ENCODE results near the gene CCL22.
"Not testable (repeated sequence)": the region's sequence is repeated elsewhere in the genome, so short reads cannot be mapped to it uniquely, and the experiment has no call there.

CCL22 gene, protein sequence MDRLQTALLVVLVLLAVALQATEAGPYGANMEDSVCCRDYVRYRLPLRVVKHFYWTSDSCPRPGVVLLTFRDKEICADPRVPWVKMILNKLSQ

DNA sequence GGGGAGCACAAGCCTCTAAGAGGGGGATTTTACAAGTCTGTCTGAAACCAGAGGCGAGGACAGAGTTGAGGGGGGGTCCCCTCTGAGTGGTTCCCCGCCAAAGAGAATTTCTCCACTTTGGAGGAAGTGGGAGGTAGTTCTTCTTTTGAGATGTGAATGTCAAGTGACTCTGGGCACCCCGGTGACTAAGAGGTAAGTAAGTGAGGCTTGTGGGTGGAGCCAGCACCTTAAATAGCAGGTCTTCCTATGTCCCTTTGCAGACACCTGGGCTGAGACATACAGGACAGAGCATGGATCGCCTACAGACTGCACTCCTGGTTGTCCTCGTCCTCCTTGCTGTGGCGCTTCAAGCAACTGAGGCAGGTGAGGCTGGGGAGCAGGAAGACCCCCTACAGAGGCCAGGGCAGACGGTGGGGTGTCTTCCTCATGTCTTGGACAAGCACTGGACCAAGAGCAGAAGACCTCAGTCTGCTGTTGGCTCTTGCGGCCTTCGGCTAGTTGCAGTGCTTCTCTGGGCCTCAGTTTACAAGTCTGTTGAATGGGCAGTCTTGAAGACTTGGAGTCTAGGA is at the start of gene CCL22:
CCL22 (plus strand) TSS at position 257 of the 569 bp plus-strand sequence; CDS start at position 291, 34 bp downstream.
- FAIRE-seq (peak; percentile 87), DNase-seq (ENCODE audit: extremely low spot score, insufficient read length, low read depth) (peak; percentile 35)

DNA sequence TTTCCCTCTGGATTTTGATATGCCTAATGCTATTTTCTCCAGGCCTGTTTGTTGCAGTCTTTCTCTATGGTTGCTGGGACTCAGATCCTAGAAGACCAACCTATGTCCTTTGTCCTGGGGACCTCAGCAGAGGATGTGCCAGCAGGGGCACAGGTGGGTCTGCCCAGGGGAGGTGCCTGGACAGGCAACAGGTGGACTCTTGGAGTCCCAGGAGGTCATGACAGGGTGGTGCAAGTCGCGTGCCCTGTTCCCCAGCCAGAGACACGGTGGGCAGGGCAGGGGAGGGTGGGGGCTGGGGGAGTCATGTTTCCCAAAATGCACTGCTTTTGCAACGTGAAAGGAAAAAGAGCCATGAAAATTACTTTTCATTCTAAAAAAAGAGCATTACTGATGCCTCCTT is 47.8 kb upstream of the CCL22 start:
- FAIRE-seq (no peak), DNase-seq (ENCODE audit: extremely low spot score, insufficient read length, low read depth) (no peak)

DNA sequence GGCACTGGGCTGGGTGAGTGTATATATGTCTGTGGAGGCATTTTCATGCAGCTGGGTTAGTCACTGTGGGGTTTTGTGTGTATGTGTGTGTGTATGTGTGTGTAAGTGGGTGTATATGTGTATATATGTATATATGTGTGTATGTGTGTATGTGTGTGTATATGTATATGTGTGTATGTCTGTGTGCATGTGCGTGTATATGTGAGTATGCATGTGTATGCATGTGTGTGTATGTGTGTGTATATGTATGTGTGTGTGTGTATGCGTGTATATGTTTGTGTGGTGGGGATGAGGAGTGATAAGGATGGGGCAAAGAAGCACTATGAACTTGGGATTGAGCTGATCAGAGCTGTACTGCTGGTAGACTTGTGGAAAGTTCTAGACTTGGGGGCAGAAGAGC is 45.1 kb upstream of the CCL22 start:
- no peak for FAIRE-seq
- DNase-seq (ENCODE audit: extremely low spot score, insufficient read length, low read depth): no peak

DNA sequence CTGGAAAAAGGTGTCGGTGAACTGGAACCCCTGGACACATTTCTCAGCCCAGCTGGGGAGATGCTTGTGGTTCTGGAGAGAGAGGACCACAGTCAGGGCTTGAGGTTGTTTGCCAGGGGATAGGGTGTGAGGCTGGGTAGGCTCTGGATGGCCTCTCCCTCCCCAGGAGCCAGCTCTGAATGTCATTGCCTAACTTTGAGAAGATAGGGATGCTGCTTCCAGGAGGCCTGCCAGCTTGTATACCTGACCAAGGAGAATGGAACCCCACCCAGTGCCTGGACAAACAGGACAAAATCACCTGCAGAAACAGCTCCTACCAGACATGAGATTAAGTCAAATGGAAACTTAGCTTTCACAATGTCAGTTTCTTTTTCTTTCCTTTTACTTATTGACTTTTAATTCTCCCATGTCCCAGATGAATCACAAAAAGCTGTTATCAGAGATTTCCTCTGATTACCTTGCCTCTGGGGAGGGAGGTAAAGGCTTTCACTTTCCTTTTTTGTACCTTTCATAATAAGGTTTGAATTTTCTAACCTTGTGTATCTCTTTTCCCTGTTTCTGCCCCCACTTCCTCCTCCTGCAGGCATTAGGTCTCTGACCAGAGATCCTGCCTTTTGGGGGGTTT is 44.3 kb upstream of the CCL22 start:
- DNase-seq (ENCODE audit: extremely low spot score, insufficient read length, low read depth): no peak
- FAIRE-seq: peak; percentile 56

DNA sequence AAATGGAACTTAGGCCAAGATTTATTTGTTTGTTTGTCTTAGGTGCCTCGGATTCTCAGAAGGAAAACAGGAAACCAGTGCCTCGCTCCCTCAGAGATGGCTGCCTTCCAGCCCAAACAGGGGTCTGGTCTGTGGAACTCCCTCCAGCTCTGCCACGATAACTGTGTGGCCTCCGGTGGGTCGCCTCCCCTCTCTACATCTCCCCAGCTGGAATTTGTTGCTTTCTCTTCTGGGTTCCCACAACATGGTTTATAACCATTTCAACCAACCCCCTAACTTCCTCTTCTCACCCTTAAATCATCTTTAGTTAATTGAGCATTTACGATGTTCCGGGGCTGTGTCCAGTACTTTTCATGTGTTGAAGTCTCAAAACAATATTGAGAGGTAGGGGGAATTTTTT is 43.2 kb upstream of the CCL22 start:
- DNase-seq (ENCODE audit: extremely low spot score, insufficient read length, low read depth): no peak
- no peak for FAIRE-seq

DNA sequence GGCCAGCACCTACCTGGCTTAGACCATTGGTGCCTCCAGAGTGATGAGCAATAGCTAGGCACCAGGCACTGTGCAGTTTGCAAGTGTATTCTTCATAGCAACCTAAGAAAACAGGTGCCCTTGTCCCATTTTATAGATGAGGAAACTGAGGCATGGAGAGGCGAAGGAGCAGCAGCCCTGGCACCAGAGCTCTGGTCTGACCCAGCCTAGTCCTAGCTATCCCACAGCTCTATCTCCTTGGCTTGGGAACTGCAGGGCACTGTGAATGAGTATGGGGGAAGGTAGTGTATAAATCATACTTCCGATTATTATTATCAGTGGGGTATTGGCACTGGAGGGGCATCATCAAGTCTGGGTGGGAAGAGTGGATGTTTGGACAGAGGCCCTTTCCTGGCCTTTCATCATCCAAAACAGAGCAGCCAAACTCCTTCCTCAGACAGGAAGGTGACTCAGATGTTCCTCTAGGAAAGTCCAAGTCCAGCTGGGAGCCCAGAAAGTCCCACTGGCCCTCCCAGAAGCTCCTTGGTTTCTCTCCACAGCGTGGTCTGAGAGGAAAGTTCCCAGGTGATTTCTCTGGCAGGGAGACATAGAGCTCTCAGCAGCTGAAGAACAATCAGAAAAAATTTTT is 42.1 kb upstream of the CCL22 start:
- no peak for DNase-seq (ENCODE audit: extremely low spot score, insufficient read length, low read depth)

DNA sequence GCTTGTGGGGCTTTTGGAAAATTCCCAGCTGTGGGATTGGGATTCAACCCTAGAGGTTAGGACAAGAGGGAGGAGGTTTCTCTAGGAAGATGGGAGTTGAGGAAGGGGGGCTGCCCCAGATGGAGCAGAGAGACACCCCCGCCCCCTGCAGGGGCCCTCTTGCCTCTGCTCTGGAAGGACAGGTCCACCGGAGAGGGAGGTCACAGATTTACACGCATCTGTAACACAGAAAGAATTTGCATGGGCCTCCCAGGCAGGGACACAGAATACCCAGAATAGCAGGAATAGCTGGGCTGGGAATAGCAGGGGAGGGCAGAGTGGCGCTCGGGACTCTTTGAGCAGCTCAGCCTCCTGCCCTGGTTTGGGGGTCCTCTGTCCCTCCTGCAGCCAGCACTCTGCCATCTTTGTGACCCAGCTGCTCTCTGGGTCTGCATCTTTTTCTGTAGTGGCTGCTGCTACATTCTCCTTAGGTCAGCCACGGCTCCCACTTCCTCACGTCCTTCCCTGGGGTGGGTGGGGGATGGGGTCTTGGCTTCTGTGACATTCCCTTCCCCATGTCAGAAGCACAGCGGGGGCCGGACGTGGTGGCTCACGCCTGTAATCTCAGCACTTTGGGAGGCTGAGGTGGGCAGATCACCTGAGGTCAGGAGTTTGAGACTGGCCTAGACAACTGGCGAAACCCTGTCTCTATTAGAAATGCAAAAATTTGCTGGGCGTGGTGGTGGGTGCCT is 40.2 kb upstream of the CCL22 start:
- DNase-seq (ENCODE audit: extremely low spot score, insufficient read length, low read depth) (no peak), FAIRE-seq (no peak)

More for the DNA sequence above, 42.1 kb upstream of the CCL22 start:
- FAIRE-seq: no peak

DNA sequence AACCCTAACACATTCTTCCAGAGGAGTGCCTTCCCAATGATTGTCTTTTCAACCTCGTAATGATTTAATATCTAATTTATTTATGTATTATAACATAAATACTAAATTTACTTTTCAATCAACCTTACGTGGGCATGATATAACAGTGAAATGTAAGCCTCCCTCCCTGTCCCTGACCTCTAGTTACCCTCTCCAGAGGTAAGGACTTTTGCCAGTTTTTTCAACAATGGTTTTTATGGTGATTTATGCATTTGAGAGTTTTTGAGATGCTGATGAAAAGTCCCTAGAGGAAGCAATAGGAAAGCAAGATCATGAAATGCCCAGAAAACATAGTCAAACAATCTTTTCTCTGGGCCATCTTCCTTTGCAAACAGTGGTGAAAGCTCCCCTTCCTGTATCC is 38.9 kb upstream of the CCL22 start:
- DNase-seq (ENCODE audit: extremely low spot score, insufficient read length, low read depth) (no peak), FAIRE-seq (no peak)

DNA sequence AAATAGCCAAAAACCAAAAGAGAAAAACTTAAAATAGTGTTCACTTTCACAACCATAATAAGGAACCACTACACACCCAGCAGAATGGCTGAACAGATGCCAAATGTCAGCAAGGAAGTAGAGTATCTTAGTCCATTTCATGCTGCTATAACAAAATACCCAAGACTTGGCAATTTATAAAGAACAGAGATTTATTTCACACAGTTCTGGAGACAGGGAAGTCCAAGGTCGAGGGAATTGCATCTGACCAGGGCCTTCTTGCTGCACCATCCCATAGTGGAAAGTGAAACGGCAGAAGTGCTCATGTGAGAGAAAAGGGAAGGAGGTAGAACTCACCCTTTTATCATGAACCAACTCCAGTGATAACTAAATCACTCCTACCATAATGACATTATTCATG is 33.8 kb upstream of the CCL22 start:
- DNase-seq (ENCODE audit: extremely low spot score, insufficient read length, low read depth) (no peak), FAIRE-seq (peak; percentile 9)

DNA sequence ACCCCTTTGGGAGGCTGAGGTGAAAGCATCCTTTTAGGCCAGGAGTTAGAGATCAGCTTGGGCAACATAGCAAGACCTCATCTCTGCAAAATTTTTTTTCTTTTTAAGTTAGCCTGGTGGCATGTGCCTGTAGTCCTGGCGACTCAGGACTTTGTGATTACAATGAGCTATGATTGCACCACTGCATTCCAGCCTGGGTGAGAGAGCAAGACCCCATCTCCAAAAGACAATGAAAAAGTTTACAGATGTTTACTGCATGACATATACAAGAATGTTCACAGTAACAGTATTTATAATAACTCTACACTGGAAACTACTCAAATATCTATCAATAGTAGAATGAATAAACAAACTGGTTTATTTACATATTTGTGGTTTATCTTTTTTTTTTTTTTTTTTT is 33.1 kb upstream of the CCL22 start:
- DNase-seq (ENCODE audit: extremely low spot score, insufficient read length, low read depth): no peak
- no peak for FAIRE-seq

DNA sequence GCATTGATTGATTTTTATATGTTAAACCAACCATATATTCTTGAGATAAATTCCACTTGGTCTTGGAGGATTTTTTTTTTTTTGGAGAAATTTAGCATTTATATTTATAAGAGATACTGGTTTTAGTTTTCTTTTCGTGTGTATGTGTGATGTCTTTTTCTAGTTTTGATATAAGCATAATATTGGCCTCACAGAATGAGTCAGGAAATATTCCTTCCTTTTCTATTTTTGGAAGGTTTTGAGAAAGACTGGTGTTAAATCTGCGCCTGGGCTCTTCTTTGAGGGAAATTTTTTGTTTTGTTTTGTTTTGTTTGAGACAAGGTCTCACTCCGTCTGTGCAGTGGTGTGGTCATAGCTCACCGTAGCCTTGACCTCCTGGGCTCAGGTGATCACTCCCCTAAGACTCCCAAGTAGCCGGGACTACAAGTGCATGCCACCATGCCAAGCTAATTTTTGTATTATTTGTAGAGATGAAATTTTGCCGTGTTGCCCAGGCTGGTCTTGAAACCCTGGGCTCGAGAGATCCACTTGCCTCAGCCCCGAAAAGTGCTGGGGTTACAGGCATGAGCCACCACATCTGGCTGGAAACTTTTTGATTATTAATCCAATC is 28.8 kb upstream of the CCL22 start:
- no peak for FAIRE-seq
- DNase-seq (ENCODE audit: extremely low spot score, insufficient read length, low read depth): no peak

DNA sequence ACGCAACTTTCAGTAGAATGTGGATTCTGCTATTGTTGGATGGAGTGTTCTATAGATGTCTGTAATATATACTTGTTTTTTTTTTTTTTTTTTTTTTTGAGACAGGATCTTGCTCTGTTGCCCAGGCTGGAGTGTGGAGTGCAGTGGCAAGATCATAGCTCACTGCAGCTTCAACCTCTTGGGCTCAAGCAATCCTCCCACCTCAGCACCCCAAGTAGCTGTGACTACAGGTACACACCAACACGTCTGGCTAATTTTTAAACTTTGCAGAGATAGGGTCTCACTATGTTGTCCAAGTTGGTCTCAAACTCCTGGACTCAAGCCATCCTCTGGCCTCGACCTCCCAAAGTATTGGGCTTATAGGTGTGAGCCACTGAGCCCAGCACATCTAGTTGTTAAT is 27.2 kb upstream of the CCL22 start:
- FAIRE-seq: no peak
- DNase-seq (ENCODE audit: extremely low spot score, insufficient read length, low read depth): no peak

DNA sequence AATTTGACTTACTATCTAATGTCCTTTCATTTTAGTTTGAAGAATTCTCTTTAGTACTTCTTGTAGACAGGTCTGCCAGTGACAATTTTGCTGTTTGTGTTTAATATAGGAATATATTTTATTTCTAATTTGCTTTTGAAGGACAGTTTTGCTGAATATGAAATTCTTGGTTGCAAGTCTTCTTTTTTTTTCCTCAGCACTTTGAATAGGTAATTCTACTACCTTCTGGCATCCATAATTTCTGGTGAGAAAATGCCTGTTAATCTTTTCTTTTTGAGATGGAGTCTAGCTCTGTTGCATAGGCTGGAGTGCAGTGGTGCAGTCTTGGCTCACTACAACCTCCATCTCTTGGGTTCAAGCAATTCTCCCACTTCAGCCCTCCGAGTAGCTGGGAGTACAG is 25.2 kb upstream of the CCL22 start:
- FAIRE-seq (no peak), DNase-seq (ENCODE audit: extremely low spot score, insufficient read length, low read depth) (no peak)

DNA sequence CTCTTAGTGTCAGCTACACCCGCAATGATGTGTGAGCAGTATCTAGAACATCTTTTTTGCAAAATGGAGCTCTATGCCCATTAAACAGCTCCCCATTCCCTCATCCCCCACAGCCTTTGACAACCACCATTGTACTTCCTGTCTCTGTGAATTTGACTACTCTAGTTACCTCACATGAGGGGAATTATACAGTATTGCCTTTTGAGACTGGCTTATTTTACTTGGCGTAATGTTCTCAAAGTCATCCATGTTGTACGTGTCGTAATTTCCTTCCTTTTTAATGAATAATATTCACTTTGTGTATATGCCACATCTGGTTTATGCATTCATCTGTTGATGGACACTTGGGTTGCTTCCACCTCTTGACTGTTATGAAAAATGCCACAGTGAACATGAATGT is 23.2 kb upstream of the CCL22 start:
- DNase-seq (ENCODE audit: extremely low spot score, insufficient read length, low read depth): no peak
- FAIRE-seq: peak; percentile 46

DNA sequence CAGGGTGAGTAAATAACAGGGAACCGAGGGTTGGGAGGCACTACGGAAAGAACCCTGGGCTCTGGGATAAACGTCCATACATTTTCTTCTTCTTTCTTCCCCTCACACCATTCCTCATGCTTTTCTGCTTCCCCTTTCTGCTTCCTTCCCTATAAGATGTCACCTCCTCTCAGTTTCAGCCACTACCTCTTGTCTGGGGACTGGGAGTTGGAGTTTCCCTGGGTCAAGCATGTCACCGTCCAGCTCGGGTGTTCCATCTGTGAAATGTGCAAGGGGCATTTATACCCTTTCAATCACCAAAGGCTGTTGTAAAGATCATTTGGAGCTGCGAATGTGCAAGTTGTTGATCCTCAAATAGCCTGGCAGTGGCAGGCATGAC is 17.5 kb upstream of the CCL22 start:
- no peak for DNase-seq (ENCODE audit: extremely low spot score, insufficient read length, low read depth)
- peak; percentile 86 for FAIRE-seq

DNA sequence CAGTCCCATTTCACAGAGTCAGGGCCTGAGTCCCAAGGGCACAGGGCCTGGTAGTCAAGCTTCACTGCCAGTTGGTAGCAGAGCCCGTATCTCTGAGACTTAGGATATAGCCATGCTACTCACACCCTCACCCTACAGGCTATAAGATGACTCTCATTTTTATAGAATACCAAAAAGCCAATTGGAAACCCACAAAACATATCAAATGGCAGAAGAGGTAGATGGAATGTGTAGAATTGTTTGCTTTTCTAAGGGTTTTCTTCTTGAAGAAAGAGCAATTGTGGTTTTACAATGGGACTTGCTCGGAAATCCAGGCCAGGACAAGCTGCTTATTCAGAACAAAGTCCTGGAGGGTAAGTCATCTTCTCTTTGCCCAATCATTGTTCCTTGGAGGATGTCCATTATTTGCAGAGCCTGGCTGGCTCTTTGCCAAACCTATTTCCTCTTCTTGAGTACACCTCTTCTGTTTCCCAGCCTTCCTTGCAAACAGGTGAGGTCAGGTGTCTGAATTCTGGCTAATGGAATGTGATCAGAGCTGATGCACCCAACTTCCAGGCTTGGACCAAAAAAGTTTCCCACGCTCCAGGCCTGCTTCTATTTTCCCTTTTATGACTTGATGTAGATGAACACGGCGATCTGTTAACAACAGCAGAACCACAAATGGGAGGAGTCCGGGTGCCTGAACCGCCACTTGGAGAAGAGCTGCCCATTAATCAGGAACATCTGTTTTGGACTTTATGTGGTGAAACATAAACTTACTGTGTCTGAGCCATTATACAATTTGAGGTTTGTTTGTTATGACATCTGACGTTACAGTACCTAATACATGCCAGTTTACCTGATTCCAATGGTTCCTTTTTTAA is 16.9 kb upstream of the CCL22 start:
- DNase-seq (ENCODE audit: extremely low spot score, insufficient read length, low read depth): no peak
- FAIRE-seq: no peak

DNA sequence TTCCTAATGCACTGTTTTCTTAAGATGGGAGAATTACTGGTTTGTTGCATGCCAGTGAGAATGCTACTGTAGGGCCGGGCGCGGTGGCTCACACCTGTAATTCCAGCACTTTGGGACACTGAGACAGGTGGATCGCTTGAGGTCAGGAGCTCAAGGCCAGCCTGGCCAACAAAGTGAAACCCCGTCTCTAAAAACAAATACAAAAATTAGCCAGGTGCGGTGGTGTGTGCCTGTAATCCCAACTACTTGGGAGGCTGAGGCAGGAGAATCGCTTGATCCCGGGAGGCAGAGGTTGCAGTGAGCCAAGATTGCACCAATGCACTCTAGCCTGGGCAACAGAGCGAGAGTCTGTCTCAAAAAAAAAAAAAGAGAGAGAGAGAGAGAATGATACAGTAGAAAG is 16.0 kb upstream of the CCL22 start:
- not testable (repeated sequence) for FAIRE-seq; DNase-seq (ENCODE audit: extremely low spot score, insufficient read length, low read depth)

DNA sequence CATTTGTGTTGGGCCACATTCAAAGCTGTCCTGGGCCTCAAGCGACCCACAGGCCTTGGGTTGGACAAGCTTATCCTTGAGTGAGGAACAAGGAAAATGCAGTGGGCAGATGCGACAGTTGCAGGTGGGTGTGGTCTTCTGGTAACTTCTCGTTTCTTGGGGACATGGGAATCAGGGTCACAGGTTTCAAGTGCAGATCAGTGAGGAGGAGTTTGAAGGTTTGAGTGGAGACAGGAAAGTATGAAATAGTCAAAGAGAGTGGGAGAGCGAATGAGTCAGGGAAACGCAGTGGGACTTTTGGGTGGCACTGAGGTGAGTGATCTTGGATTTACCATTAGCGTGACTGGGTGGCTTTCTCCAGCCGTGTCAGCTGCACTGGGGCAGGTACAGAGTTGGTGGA is 15.4 kb upstream of the CCL22 start:
- FAIRE-seq (no peak), DNase-seq (ENCODE audit: extremely low spot score, insufficient read length, low read depth) (no peak)

DNA sequence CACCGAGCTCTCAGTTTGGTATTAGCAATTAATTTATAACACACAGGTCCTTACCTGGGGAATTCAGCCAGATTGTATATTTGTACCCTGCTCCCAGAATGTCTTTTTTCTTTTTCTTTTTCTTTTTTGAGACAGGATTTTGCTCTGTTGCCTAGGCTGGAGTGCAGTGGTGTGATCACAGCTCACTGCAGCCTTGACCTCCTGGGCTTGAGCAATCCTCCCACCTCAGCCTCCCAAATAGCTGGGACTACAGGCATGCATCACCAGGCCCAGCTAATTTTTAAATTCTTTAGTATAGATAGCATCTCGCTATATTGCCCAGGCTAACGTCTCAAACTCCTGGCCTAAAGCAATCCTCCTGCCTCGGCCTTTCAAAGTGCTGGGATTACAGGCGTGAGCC is 14.5 kb upstream of the CCL22 start:
- not testable (repeated sequence) for DNase-seq (ENCODE audit: extremely low spot score, insufficient read length, low read depth); FAIRE-seq

DNA sequence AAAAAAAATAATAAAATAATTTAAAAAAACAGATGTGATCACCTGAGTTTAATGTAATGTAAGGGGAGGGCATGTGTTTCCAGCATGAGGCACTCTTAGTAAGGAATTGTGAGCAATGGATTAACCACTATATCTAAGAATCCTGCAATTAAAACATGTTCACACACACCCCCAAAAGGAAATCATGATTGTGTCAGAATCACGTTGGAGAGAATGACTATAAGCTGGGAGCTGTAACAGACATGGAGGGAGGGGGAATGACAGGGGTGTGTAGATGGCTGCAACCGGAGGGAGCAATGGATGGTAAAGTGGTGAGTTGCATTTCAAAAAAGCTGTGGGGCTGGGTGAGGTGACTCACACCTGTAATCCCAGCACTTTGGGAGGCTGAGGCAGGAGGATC is 13.6 kb upstream of the CCL22 start:
- no peak for DNase-seq (ENCODE audit: extremely low spot score, insufficient read length, low read depth)
- no peak for FAIRE-seq

Data from GM18507 (cell line).